Measurements from ENCODE around the gene RPRML.

DNA sequence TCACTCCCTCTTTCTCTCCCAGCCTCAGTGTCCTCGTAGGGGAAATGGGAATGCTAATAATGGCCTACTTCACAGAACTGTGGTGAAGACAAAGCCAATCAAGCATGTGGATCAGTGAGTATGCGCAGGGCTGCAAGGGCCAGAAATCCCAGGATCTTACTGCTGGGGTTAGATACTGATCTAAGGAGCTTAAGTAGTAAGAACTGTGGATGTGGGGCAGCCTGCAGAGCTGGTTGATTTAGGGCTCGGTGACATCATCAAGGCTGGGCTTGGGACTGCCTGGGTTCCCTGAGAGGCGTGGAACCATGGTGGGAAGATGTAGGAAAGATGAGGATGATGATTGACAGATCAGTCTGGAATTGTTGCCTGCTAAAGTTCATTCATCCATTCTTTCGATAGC is 30.5 kb downstream of the RPRML start:
- TF ChIP-seq CTCF (IDR thresholded peaks at IDR 0.05 in 8 of 11, conservative IDR thresholded peaks at IDR 0.05 in 3 of 11) (no peak), POLR2A (IDR thresholded peaks at IDR 0.05) (no peak), POLR2AphosphoS5 (IDR thresholded peaks at IDR 0.05) (no peak)

All from spleen (tissue), 7 donors.